EL (cell line): Measurements from ENCODE around the gene KDM3A.
A peak's percentile ranks its signal among the peaks of the same experiment; 100 is the strongest.

Experiments used
- DNase-seq: peaks from one replicate; pipeline ENCODE4 v3.0.0-alpha.2; 2016

KDM3A gene

DNA sequence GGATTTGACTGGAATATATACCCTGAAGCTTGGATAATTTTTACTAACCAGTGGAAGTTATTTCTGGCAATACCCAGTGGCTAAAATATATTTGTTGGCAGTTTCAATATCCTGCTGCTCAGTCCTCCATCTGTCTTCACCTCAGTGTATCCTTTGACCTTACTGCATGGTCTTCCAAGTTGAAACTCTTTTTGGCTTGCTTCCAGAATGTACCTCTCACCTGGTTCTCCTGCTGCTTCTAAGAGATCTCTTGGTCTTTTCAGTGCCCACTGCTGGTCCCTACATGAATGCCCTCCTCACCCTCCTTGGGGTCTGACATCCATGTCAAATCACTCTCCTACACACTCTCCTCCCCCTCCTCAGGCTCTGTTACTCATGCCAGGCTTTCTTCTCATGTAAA lies 4.8 kb upstream of the KDM3A start:
- no peak for DNase-seq

DNA sequence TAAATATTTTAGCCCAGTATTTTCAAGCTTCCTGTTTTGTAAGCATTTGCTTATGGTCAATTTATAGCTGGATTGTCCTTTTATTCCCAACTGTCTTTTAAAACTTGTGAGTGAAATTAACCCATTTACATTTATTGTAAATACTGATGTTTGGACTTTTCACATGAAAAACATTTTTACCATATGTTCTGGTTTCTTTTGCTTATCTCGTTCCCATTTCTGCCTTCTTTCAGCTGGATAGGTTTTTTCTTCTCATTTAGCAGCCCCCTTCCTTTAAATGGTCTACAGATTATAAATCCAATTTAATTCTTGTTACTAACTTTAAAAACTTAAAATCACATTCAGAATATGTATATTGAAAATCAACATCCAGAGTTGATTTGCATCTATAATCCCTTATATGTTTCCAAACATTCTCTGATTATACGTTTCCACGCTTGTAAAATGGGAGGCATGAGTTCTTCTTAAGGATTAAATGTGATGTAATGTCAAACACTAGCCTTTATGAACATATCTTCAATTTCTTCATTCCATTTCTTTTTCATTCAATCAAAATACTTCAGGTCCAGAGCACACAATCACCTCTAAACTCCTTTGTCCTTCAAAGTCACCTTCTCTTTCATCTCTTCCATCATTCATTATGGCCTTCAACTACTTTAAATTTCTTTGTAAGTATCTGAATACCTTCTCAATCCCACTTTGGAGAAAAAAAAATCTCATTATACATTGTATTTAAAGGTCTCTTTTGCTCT lies 1.1 kb upstream of the KDM3A start:
- DNase-seq: no peak

GRCh38 chr2:86441392-86441881 lies 266 bp downstream of the KDM3A start:
- no peak for DNase-seq

- DNase-seq: peak; percentile 52
Observed at GRCh38 chr2:86441882-86442641, 891 bp downstream of the KDM3A start.

GRCh38 chr2:86442642-86443005 lies 1.5 kb downstream of the KDM3A start:
- DNase-seq: peak; percentile 93

GRCh38 chr2:86443631-86444350 lies 2.6 kb downstream of the KDM3A start:
- DNase-seq: no peak

DNA sequence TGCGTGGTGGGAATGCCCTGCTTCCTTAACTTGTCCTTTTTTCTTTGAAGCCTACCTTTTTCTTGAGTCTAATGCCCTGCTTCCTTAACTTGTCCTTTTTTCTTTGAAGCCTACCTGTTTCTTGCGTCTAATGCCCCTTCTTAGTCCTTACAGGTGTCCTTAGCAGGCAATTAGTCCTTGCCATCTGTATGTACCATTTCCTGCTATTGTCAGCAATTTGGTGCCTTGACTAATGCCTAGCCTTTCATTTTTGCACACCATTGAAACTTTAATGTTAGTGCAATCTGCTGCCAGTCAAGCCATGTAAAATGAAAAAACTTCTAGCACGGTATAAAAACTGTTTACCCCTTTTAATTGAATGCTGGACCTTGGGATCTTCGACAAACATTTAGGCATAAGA lies 4.3 kb downstream of the KDM3A start:
- DNase-seq: no peak

- DNase-seq: no peak
Observed at GRCh38 chr2:86446060-86446459, 4.9 kb downstream of the KDM3A start.

DNA sequence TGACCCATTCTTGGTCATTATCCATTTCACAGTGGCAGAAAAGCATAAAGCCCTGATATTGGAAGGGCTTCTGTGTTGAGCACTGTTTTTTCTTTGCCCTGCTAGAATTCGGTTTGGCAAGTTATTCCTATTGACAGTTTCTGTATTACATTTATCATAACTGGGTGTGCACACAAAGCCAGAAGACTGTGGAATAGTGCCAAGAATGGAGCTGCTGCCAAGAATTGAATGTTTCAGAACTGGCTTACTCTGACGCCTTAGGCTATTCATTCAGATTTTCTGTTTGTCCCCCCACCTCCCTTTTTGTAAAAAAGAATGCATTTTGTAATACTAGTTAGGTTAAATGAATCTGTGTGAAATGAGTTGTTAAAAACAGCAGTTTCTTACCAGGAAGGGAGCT lies 12.7 kb downstream of the KDM3A start:
- DNase-seq: peak; percentile 86

DNA sequence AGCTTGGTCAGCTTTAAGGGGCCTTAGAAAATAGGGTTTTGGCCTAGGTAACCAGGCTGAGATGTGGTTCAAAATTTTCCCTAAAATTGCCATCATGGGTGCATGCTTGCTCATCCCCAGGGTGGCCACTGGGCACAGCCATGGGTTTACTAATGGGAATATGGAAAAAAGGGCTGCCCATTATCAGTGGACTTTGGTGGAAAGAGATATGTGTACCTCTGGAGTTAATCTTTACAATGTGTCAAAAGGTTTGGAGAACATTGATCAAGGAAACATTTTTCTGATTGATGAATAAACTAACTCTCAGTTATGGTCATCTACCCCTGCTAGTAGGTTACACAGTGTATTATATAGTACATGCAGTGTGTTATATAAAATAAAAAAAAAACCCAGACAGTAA lies 13.1 kb downstream of the KDM3A start:
- DNase-seq: no peak

DNA sequence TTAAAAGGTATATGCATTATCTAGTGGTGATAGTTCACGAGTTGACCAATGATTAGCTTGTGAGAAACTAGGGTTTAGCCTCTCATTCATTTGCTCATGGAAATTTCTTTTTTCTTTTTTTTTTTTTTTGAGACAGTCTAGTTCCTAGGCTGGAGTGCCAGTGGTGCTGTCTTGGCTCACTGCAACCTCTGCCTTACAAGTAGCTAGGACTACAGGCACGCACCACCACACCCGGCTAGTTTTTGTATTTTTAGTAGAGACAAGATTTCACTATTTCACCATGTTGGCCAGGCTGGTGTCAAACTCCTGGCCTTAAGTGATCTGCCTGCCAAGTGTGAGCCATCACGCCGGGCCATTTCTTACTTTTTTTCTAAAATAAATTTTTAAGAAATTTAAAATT lies 14.0 kb downstream of the KDM3A start:
- no peak for DNase-seq

DNA sequence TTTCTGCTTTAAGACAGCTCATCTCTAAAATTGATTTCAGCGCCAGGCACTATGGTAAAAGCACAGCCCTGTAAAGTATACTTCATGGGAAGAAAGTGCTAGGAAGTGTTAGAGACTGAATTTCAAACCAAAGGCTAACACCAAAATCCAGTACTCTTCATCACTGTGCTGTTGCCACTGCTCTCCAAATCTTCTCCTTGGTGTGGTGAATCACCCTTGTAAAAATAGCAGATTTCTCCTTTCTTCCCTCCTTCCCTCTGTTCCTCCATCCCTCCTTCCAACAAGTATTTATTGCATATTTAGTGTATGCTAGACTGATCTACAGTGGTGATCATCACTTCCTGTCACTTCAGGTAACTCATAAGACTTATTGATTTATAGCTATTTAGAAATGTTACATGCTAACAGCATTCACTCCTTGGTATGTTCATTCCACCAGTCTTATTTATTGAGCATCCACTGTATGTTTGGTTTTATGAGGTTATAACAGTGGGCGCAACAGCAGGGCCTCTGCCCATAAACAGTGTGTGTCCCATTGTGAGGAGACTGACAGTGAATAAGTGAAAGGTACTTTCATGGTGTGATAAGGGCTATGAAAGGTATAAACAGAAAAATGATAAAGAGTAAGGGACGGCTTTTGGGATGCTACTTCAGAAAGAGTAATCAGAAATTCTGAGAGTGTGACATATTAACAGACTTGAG lies 20.0 kb downstream of the KDM3A start:
- no peak for DNase-seq

GRCh38 chr2:86464652-86465051 lies 23.5 kb downstream of the KDM3A start:
- DNase-seq: no peak

GRCh38 chr2:86466306-86466705 lies 25.1 kb downstream of the KDM3A start:
- DNase-seq: no peak

DNA sequence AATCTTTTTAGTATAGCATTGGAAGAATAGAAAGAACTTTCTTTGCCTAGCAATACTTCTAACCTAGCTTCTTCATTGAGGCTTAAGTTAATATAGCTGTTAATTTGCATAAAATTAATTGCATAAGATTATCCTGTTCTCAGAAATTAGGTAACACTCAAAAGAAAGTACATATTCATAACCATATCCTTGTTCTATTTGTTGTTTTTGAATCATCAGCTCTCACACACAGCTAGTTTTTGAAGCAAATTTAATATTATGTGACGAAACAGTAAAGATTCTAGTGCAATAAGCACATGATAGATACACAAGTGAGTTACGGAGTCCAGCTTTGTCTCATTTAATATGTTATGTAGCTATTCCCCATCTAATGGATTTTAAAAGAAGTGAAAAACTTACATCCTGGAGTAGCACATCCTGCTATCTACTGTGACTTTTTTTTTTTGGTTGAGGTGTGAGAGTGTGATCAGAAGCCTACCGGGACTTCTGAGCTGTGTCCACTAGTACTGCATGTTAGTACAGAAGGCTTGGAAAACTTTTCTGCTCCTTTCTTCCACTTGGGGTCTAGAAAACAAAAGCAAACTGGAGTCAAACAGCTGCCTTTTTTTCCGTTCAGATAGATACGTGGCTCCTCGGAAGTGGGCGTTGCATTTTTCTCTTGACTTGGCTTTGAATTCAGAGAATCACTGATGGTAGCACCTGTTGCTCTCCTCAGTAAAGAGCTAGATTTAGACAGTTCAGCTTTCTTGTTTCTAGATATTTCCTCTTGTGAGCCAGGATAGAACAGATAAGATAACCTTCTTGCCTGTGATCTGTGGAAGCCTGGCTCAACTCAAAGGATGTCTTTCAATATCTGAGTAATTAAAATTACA lies 27.2 kb downstream of the KDM3A start:
- no peak for DNase-seq

DNA sequence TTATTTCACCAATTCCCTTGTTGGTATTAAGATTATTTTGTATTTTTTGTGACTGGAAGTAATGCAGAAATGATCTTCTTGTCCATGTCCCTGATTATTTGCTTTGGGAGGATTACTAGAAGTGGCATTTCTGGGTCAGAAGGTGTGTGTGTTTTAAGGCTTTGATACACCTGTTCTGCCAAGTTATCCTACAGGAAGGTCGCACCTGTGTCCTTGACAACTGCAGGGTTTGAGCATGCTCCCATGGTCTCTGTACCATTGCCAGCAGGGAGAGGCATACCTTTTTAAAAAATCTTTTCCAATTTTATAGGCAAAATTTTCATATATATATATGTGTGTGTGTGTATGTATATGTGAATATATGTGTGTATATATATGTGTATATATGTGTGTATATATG lies 29.7 kb downstream of the KDM3A start:
- DNase-seq: no peak

- DNase-seq: no peak
Observed at GRCh38 chr2:86471637-86472036, 30.5 kb downstream of the KDM3A start.

DNA sequence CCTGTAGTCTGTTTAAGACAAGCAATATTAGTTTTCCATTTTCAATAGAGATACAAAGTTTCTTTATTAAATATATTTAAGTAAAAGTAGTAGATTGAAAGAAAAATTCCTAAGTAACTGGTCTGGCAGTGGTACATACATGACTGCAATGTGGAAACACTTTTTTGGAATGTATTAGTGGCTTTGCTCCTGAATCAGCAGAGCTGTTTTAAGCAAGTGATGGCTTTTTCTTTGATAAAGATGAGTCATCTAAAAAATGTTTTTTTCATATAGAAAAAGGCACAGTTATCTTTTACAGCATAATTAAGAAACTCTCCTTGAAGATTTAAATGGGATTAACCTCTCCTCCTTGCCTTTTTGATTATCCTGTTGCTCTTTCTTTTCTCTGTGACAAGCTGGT lies 34.9 kb downstream of the KDM3A start:
- peak; percentile 45 for DNase-seq

GRCh38 chr2:86476918-86477317 lies 35.7 kb downstream of the KDM3A start:
- DNase-seq: no peak

DNA sequence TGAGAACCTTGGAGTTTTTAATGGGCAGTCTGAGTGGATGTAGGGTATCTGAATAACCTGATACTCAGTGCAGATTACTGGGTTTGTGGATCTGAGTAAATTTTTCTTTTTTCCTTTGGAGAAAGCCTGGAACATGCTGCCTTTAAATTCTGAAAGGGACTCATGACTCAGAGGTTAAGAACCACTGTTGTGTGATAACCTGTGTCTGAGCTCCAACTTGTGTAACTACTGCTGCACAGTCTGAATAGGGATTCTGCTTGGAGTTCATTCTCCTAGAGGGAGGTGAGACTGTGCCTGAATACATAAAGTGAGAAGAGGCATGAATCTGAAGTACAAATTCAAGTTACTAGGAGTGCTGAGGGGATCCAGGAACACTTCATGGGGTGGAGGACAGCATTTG lies 36.2 kb downstream of the KDM3A start:
- DNase-seq: peak; percentile 6

DNA sequence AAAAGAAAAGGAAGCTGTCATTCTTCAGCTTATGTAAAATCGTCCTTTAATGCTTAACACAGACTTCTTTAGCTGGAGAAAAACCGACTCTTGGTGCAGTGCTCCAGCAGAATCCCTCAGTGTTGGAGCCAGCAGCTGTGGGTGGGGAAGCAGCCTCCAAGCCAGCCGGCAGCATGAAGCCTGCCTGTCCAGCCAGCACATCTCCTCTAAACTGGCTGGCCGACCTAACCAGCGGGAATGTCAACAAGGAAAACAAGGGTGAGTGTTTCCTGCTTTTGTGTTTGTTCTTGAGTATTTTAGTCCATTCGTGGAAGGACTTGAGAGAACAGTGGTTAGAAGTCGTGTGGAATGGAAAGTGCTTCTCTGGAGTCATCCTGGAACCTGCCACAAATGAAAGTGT lies 38.9 kb downstream of the KDM3A start:
- no peak for DNase-seq

DNA sequence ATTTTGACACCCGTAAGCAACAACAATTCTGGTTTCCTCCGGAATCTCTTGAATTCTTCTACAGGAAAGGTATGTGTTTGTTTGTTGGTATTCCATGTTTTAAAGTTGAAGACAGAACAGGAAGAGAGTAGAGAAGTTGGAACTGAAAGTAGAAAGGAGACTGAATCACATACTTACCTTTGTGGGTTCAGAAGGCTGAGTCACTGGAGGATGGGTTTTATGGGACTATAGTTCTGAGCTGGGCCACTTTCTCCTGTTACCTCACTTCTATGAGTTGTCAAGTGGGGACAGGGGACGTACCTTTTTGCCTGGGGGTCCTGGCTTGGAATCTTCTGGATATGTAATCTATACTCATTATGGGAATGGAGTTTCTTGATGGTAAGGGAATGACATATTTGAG lies 40.9 kb downstream of the KDM3A start:
- DNase-seq: no peak
